Osteocyte (in vitro differentiated cells): ENCODE measurements around the gene VEPH1. TPM values are rescaled to one million over a fixed set of nuclear protein-coding genes. Genes with fewer than 3 reads are reported as not detected.

ENCODE experiments used
- DNase-seq: peaks from one replicate; pipeline ENCODE4 v3.0.0; 2021; ENCODE audit warnings: mixed read lengths; ENCODE audit not compliant: unreplicated experiment; ENCODE audit errors: extremely low spot score
- H3K27ac Mint-ChIP-seq: one replicate; pipeline ENCODE4 v1.8.0; 2021; ENCODE audit warnings: mild to moderate bottlenecking, mixed read lengths; ENCODE audit not compliant: unreplicated experiment
- H3K27me3 Mint-ChIP-seq: one replicate; pipeline ENCODE4 v1.8.0; 2021; ENCODE audit warnings: mixed read lengths; ENCODE audit not compliant: unreplicated experiment
- H3K36me3 Mint-ChIP-seq: one replicate; pipeline ENCODE4 v1.8.0; 2021; ENCODE audit warnings: mixed read lengths; ENCODE audit not compliant: unreplicated experiment
- H3K4me1 Mint-ChIP-seq: one replicate; pipeline ENCODE4 v1.8.0; 2021; ENCODE audit warnings: mixed read lengths; ENCODE audit not compliant: unreplicated experiment
- H3K4me3 Mint-ChIP-seq: one replicate; pipeline ENCODE4 v1.8.0; 2021; ENCODE audit warnings: mild to moderate bottlenecking, moderate library complexity, mixed read lengths; ENCODE audit not compliant: unreplicated experiment
- H3K9me3 Mint-ChIP-seq: one replicate; pipeline ENCODE4 v1.8.0; 2021; ENCODE audit warnings: mixed read lengths; ENCODE audit not compliant: unreplicated experiment
- CTCF ChIP-seq: fragments of 200-600 bp; sonication (generic); IDR thresholded peaks from 2 replicates; pipeline ENCODE4 v1.5.0; 2021; ENCODE audit warnings: antibody characterized with exemption, mild to moderate bottlenecking, moderate library complexity
- total RNA-seq: library from RNA; stranded (reverse); gene quantifications from 2 replicates; pipeline ENCODE4 v1.2.1, GENCODE V29; 2021

Gene VEPH1
- total RNA-seq, 1 donor from 2014 or later = 0.46 TPM

- H3K27ac Mint-ChIP-seq = peak overlapping the region; percentile 86
- no peak for DNase-seq
- H3K36me3 Mint-ChIP-seq = no peaks in the 10 kb centered on the region
- peaks cover 35% of the 10 kb centered on the region for H3K4me1 Mint-ChIP-seq
- TF ChIP-seq CTCF = no peak
- H3K9me3 Mint-ChIP-seq = no peaks in the 10 kb centered on the region
- no peak overlapping the region for H3K4me3 Mint-ChIP-seq
- H3K27me3 Mint-ChIP-seq = no peaks in the 10 kb centered on the region
Observed at GRCh38 chr3:157459706-157460105, 43.5 kb downstream of the VEPH1 start.

DNA sequence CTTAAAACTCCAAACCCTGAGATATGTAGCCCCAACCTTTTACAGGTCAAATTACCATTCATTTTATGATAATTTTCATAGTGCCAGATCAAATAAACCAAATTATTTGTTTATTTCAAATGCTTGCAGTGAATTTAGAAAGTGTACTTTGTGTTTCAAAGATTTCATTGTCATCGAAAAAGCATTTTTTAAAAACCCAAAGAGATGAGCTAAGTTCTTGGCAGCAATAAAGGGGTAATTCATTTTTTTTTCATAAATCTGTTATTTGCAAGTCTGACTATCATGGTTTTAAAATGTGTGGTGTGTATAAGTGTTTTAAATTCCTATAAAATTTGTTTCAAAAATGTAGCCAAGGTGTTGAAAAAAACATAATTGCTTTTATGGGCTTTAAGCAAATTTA, 49.4 kb downstream of the VEPH1 start:
- no peak for TF ChIP-seq CTCF
- no peak overlapping the region for H3K27ac Mint-ChIP-seq
- no peak for DNase-seq
- no peaks in the 10 kb centered on the region for H3K4me1 Mint-ChIP-seq
- no peaks in the 10 kb centered on the region for H3K9me3 Mint-ChIP-seq
- H3K36me3 Mint-ChIP-seq = no peaks in the 10 kb centered on the region
- no peaks in the 10 kb centered on the region for H3K27me3 Mint-ChIP-seq
- H3K4me3 Mint-ChIP-seq = no peak overlapping the region

GRCh38 chr3:157452097-157452496, 51.1 kb downstream of the VEPH1 start:
- Mint-ChIP-seq H3K27me3 (no peaks in the 10 kb centered on the region), H3K9me3 (no peaks in the 10 kb centered on the region), H3K4me1 (no peaks in the 10 kb centered on the region), H3K27ac (no peak overlapping the region), H3K4me3 (no peak overlapping the region), H3K36me3 (no peaks in the 10 kb centered on the region)
- no peak for DNase-seq
- no peak for TF ChIP-seq CTCF

- Mint-ChIP-seq H3K9me3 (no peaks in the 10 kb centered on the region), H3K4me3 (no peak overlapping the region), H3K27ac (no peak overlapping the region), H3K27me3 (no peaks in the 10 kb centered on the region), H3K36me3 (no peaks in the 10 kb centered on the region), H3K4me1 (peaks cover 9% of the 10 kb centered on the region)
- peak; percentile 83 for TF ChIP-seq CTCF
- no peak for DNase-seq
Observed at GRCh38 chr3:157447026-157447694, 56.1 kb downstream of the VEPH1 start.

DNA sequence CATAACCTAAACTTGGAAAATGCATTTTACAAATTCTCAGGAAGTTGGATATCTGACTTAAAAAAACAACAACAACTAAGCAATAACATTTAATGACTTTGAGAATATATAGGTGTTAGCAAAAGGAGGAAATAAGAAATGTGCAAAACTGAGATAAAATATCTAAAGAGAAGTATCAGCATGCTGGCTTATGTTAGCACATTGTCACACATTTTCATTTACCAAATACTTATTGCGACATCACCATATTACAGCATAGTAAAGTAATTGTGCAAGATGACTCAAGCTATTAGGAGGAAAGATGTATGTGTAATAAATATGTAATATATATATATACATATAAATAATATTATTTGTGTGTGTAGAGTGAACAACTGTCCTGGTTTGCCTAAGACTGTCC, 57.4 kb downstream of the VEPH1 start:
- no peak for TF ChIP-seq CTCF
- Mint-ChIP-seq H3K4me1 (peaks cover 9% of the 10 kb centered on the region), H3K9me3 (no peaks in the 10 kb centered on the region), H3K27ac (no peak overlapping the region), H3K36me3 (no peaks in the 10 kb centered on the region), H3K27me3 (no peaks in the 10 kb centered on the region), H3K4me3 (no peak overlapping the region)
- DNase-seq = no peak
